HG03342 (cell line): ENCODE measurements around the gene CDH23.
A peak's percentile ranks its signal among the peaks of the same experiment; 100 is the strongest.

Experiments used
- ATAC-seq: cut with Tn5 transposase; IDR thresholded peaks from one replicate; pipeline ENCODE4 v1.9.1; 2021; ENCODE audit warnings: mild to moderate bottlenecking, moderate library complexity; ENCODE audit not compliant: unreplicated experiment

Gene CDH23

GRCh38 chr10:71648254-71648932 is 251.7 kb downstream of the CDH23 start:
- ATAC-seq, result no peak

- no peak for ATAC-seq
Measured at GRCh38 chr10:71648933-71649320, 252.2 kb downstream of the CDH23 start.

GRCh38 chr10:71649631-71650030 is 252.9 kb downstream of the CDH23 start:
- ATAC-seq, result peak; percentile 56

- ATAC-seq, result no peak
Measured at GRCh38 chr10:71650397-71650796, 253.7 kb downstream of the CDH23 start.

GRCh38 chr10:71651428-71651827 is 254.7 kb downstream of the CDH23 start:
- ATAC-seq, result no peak

- no peak for ATAC-seq
Measured at GRCh38 chr10:71651928-71652327, 255.2 kb downstream of the CDH23 start.

GRCh38 chr10:71653044-71653443 is 256.3 kb downstream of the CDH23 start:
- no peak for ATAC-seq

GRCh38 chr10:71656220-71656619 is 259.5 kb downstream of the CDH23 start:
- ATAC-seq, result no peak

GRCh38 chr10:71657604-71658466 is 261.1 kb downstream of the CDH23 start:
- no peak for ATAC-seq

- no peak for ATAC-seq
Measured at GRCh38 chr10:71658467-71658745, 261.7 kb downstream of the CDH23 start.

GRCh38 chr10:71659111-71659634 is 262.5 kb downstream of the CDH23 start:
- no peak for ATAC-seq

GRCh38 chr10:71659737-71660136 is 263.0 kb downstream of the CDH23 start:
- ATAC-seq, result no peak

- no peak for ATAC-seq
Measured at GRCh38 chr10:71660313-71660712, 263.6 kb downstream of the CDH23 start.

- ATAC-seq, result no peak
Measured at GRCh38 chr10:71661060-71661622, 264.4 kb downstream of the CDH23 start.

GRCh38 chr10:71661779-71662336 is 265.1 kb downstream of the CDH23 start:
- no peak for ATAC-seq

- no peak for ATAC-seq
Measured at GRCh38 chr10:71663311-71663710, 266.6 kb downstream of the CDH23 start.

- no peak for ATAC-seq
Measured at GRCh38 chr10:71664585-71664984, 267.9 kb downstream of the CDH23 start.

- no peak for ATAC-seq
Measured at GRCh38 chr10:71665456-71665855, 268.7 kb downstream of the CDH23 start.

- ATAC-seq, result no peak
Measured at GRCh38 chr10:71666639-71667386, 270.1 kb downstream of the CDH23 start.

GRCh38 chr10:71667387-71667752 is 270.6 kb downstream of the CDH23 start:
- no peak for ATAC-seq
